ENCODE results near the gene PSENEN.

- TF ChIP-seq ZFP30 (CRISPR knock-in tag; IDR thresholded peaks at IDR 0.05) (no peak), PATZ1 (CRISPR knock-in tag; IDR thresholded peaks at IDR 0.05; ENCODE audit: borderline replicate concordance) (no peak), ESRRG (CRISPR knock-in tag; IDR thresholded peaks at IDR 0.05) (no peak)
These were observed 31.5 kb upstream of the PSENEN start for GRCh38 chr19:35713904-35714495.

Data from SK-N-SH treated with all-trans-retinoic acid at 6 μM for 48 hours (cell line).